ENCODE data around the gene TMEM135.
"Not testable (repeated sequence)": the region's sequence is repeated elsewhere in the genome, so short reads cannot be mapped to it uniquely, and the experiment has no call there.

The TMEM135 gene

GRCh38 chr11:87020764-87021365 lies 16.9 kb upstream of the TMEM135 start:
- DNase-seq, result no peak

GRCh38 chr11:87022254-87022653 lies 15.5 kb upstream of the TMEM135 start:
- DNase-seq, result no peak

GRCh38 chr11:87022738-87023137 lies 15.0 kb upstream of the TMEM135 start:
- DNase-seq, result no peak

GRCh38 chr11:87026415-87026814 lies 11.3 kb upstream of the TMEM135 start:
- not testable (repeated sequence) for DNase-seq

- no peak for DNase-seq
Measured at GRCh38 chr11:87030458-87031054, 7.2 kb upstream of the TMEM135 start.

GRCh38 chr11:87031433-87032170 lies 6.1 kb upstream of the TMEM135 start:
- no peak for DNase-seq

- DNase-seq, result no peak
Measured at GRCh38 chr11:87033561-87033960, 4.2 kb upstream of the TMEM135 start.

- no peak for DNase-seq
Measured at GRCh38 chr11:87035976-87036583, 1.7 kb upstream of the TMEM135 start.

- no peak for DNase-seq
Measured at GRCh38 chr11:87036756-87037449, 831 bp upstream of the TMEM135 start.

- no peak for DNase-seq
Measured at GRCh38 chr11:87038235-87038977, 672 bp downstream of the TMEM135 start.

- no peak for DNase-seq
Measured at GRCh38 chr11:87039371-87039770, 1.6 kb downstream of the TMEM135 start.

- no peak for DNase-seq
Measured at GRCh38 chr11:87043894-87044293, 6.2 kb downstream of the TMEM135 start.

GRCh38 chr11:87046824-87047223 lies 9.1 kb downstream of the TMEM135 start:
- DNase-seq, result no peak

GRCh38 chr11:87056091-87056490 lies 18.4 kb downstream of the TMEM135 start:
- DNase-seq, result no peak

GRCh38 chr11:87057749-87058148 lies 20.0 kb downstream of the TMEM135 start:
- no peak for DNase-seq

- DNase-seq, result no peak
Measured at GRCh38 chr11:87059596-87060390, 22.1 kb downstream of the TMEM135 start.

- no peak for DNase-seq
Measured at GRCh38 chr11:87061766-87062165, 24.0 kb downstream of the TMEM135 start.

- DNase-seq, result no peak
Measured at GRCh38 chr11:87063982-87064381, 26.2 kb downstream of the TMEM135 start.

- DNase-seq, result no peak
Measured at GRCh38 chr11:87072787-87073186, 35.1 kb downstream of the TMEM135 start.

GRCh38 chr11:87076260-87076783 lies 38.6 kb downstream of the TMEM135 start:
- DNase-seq, result no peak

GRCh38 chr11:87076874-87077429 lies 39.2 kb downstream of the TMEM135 start:
- DNase-seq, result no peak

All from CD4-positive, alpha-beta T cell treated with Interleukin-15 for 1 hour (primary cell).